Heart left ventricle (tissue), 16 donors: ENCODE data around the gene LCLAT1. TPM values are rescaled to one million over a fixed set of nuclear protein-coding genes. Genes with fewer than 3 reads are reported as not detected.

Source experiments
- ATAC-seq, 4 donors: fragments of 200-7000 bp; cut with Tn5 transposase; one replicate each; pipeline ENCODE4 v1.9.1; 2020 to 2022; ENCODE audit warnings: moderate library complexity in 4 of 4, mild to moderate bottlenecking in 3 of 4, moderate number of reproducible peaks in 1 of 4
- DNase-seq, 5 donors: peaks; one replicate each; pipeline ENCODE4 v3.0.0-alpha.2; 2020
- H3K27ac ChIP-seq, 12 donors: fragments of 200-600 bp; sonication (generic) in 4 of 12; one replicate each; pipeline versions ENCODE4 v1.5.0 to v1.8.0; 2016 to 2022; ENCODE audit warnings: mild to moderate bottlenecking in 2 of 12
- H3K27me3 ChIP-seq, 9 donors: fragments of 200-600 bp; sonication (generic) in 2 of 9; one replicate each; pipeline versions ENCODE4 v1.5.1 to v1.8.0; 2016 to 2022; ENCODE audit warnings: mild to moderate bottlenecking in 3 of 9
- H3K36me3 ChIP-seq, 9 donors: fragments of 200-600 bp; sonication (generic) in 2 of 9; one replicate each; pipeline versions ENCODE4 v1.5.0 to v1.8.0; 2018 to 2022; ENCODE audit warnings: mild to moderate bottlenecking in 2 of 9
- H3K4me1 ChIP-seq, 12 donors: fragments of 200-600 bp; sonication (generic) in 4 of 12; one replicate each; pipeline versions ENCODE4 v1.5.0 to v1.8.0; 2016 to 2022; ENCODE audit warnings: mild to moderate bottlenecking in 3 of 12
- H3K4me3 ChIP-seq, 12 donors: fragments of 200-600 bp; sonication (generic) in 4 of 12; one replicate each; pipeline versions ENCODE4 v1.5.0 to v1.8.0; 2017 to 2022; ENCODE audit warnings: mild to moderate bottlenecking in 9 of 12, moderate library complexity in 4 of 12
- H3K9me3 ChIP-seq, 12 donors: fragments of 200-600 bp; sonication (generic) in 4 of 12; one replicate each; pipeline versions ENCODE4 v1.5.0 to v1.8.0; 2016 to 2022; ENCODE audit warnings: mild to moderate bottlenecking in 1 of 12
- POLR2A ChIP-seq, 2 donors: fragments of 450-650 bp; IDR thresholded peaks; one replicate each; pipeline ENCODE4 v1.6.1; 2017; ENCODE audit warnings: antibody characterized with exemption in 2 of 2, mild to moderate bottlenecking in 2 of 2, moderate library complexity in 2 of 2
- WGBS, 4 donors: extraction: QIAGEN DNeasy Blood & Tissue Kit in 2 of 4; methylation state at CpG; one replicate each; pipeline versions ENCODE4 v1.1.5 to v1.1.7; 2013 to 2018; 5-methylcytosine and 5-hydroxymethylcytosine counted together
- intact Hi-C, 10 donors: fragments of 100-400 bp; cut with DNase I; formaldehyde crosslinking; loops; one replicate each; pipeline versions ENCODE4 v1.11.1 to v1.14.2; 2022
- polyA plus RNA-seq, 2 donors: library from polyadenylated mRNA; stranded (reverse); fragments of 200-250 nt; gene quantifications; one replicate each; pipeline ENCODE4 v1.2.3, GENCODE V29; 2013
- total RNA-seq, 9 donors: library from RNA; depleted of rRNA in 2 of 9; stranded (reverse); fragments of >200 nt in 2 of 9; fragmentation: NEBNext Ultra II Directional in 3 of 9; extraction: Animal tissue kit (Norgen Biotek cat#: 25700) in 3 of 9; gene quantifications; one replicate each; pipeline versions ENCODE4 v1.1.0 to v1.2.4, GENCODE V29; 2016 to 2023
- TF ChIP-seq, protein P1 (sequence below), 12 donors: fragments of 200-600 bp; sonication (generic) in 4 of 12; IDR thresholded peaks; one replicate each; pipeline versions ENCODE4 v1.5.0 to v1.8.0; 2018 to 2022; ENCODE audit warnings: antibody characterized with exemption in 12 of 12, mild to moderate bottlenecking in 5 of 12
- donor health status: ischemic (EF 13 %, LVEDD 7.1; RV severe dilation, severe dysfunction).
- donor health status: healthy with polysubstance abuse.
- donor health status: DM: no; HTN: yes; CAD: no.
- donor health status: DM: no; HTN: no; CAD: no.
- donor health status: ischemic (EF 25% LVEDD 6.9; RV normal size, moderate dysfunction).
- donor health status: ischemic (EF 25% LVEDD 5.7; RV mildly dilated, moderate dysfunction).
- donor health status: healthy.
- donor health status: DM: yes; HTN: yes; CAD: no.
- donor health status: ischemic (EF 35%, LVEDD 5.7; RV mildly dilated, moderate dysfunction).
- donor health status: nonischemic (EF 11% LVEDD 7.7; RV severe dilation, severe dysfunction).
- donor health status: DM: yes; HTN: yes; CAD: no.
- donor health status: PGD.
- donor health status: ischemic (EF 29% LVEDD 5.4; RV normal size, mild dysfunction).
- donor health status: nonischemic (EF 23%, LVEDD 6.1; RV moderate dilation, normal function).

LCLAT1 gene
- total and polyA plus RNA-seq, 11 donors = 9.8 to 70.2 (median 43.8) TPM

DNA sequence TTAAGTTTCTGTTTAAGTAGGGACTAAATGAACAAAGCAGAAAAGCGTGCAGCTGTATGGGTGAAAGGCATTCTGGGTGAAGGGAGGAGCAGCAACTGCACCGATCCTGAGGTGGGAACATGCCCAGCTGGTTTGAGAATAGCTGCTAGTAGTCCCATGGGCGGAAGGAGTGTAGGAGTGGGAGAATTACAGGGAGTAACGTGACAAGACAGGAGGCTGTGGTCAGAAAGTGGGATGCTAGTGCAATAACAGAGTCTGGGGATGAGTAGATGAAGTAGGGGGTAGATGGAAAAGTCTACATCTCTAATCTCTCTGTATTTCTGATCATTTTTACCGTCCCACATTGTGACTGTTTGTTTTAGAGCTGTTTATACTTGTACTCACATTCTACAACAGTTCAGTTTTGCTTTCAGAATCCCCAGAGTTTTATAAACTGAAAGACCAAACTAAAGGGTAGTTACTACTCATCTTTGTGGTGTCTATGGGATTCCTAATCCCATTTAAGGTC is 118.9 kb downstream of the LCLAT1 start:
- peaks cover 0 to 23% (median 8%) of the 10 kb centered on the region in 12 donors for H3K4me1 ChIP-seq
- TF ChIP-seq, protein P1, sequence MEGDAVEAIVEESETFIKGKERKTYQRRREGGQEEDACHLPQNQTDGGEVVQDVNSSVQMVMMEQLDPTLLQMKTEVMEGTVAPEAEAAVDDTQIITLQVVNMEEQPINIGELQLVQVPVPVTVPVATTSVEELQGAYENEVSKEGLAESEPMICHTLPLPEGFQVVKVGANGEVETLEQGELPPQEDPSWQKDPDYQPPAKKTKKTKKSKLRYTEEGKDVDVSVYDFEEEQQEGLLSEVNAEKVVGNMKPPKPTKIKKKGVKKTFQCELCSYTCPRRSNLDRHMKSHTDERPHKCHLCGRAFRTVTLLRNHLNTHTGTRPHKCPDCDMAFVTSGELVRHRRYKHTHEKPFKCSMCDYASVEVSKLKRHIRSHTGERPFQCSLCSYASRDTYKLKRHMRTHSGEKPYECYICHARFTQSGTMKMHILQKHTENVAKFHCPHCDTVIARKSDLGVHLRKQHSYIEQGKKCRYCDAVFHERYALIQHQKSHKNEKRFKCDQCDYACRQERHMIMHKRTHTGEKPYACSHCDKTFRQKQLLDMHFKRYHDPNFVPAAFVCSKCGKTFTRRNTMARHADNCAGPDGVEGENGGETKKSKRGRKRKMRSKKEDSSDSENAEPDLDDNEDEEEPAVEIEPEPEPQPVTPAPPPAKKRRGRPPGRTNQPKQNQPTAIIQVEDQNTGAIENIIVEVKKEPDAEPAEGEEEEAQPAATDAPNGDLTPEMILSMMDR (IDR thresholded peaks at IDR 0.05) = no peak
- peak overlapping the region in 2 of 12 donors; percentile 4 to 10 for H3K4me3 ChIP-seq
- no peaks in the 10 kb centered on the region for H3K27me3 ChIP-seq
- H3K27ac ChIP-seq = peak overlapping the region; percentile 6 to 79 (median 62)
- DNase-seq (peak; percentile 42 to 67 (median 58)), ATAC-seq (peak; percentile 50 to 87 (median 86))
- intact Hi-C loops = loop anchor here in 1 of 10 donors (10.0 kb wide), 1 partner anchor 331 kb away; the partner anchor contains the start of gene LBH
- WGBS, 4 donors = 62 to 71% (median 66%) methylated on average over 5 of the region's 5 CpGs
- H3K9me3 ChIP-seq = no peaks in the 10 kb centered on the region
- peaks cover 0 to 38% (median 12%) of the 10 kb centered on the region in 9 donors for H3K36me3 ChIP-seq

DNA sequence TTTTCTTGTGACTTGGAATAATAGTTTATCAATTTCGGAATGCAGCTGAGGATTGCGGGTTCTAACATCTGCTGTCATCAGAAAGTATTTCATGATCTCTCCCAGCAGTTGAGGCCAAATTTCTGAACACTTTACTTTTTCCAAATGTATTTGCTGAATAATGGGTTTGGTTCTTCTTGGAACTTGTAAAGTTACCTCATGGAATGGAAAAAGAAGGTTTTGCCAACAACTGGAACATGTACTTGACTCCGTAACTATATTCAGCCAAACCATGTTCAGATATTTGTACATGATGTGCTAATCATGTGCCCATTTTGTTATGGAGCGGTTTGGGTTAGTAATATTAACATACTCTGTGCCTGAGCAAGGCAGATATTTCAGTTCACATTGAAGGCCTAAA is 119.6 kb downstream of the LCLAT1 start:
- ATAC-seq (peak; percentile 80 to 88 (median 84)), DNase-seq (no peak)
- Histone ChIP-seq H3K27ac (peak overlapping the region in 10 of 12 donors; percentile 25 to 79 (median 64)), H3K27me3 (no peaks in the 10 kb centered on the region), H3K36me3 (peaks cover 0 to 38% (median 12%) of the 10 kb centered on the region in 9 donors), H3K4me3 (no peak overlapping the region), H3K4me1 (peaks cover 0 to 23% (median 8%) of the 10 kb centered on the region in 12 donors), H3K9me3 (no peaks in the 10 kb centered on the region)
- TF ChIP-seq, protein P1 (IDR thresholded peaks at IDR 0.05) = no peak
- no peak for TF ChIP-seq POLR2A (IDR thresholded peaks at IDR 0.05)
- intact Hi-C loops = loop anchor here in 1 of 10 donors (10.0 kb wide), 1 partner anchor 332 kb away; the partner anchor contains the start of gene LBH
- WGBS, 4 donors = 54 to 69% (median 61%) methylated on average over 4 of the region's 4 CpGs

DNA sequence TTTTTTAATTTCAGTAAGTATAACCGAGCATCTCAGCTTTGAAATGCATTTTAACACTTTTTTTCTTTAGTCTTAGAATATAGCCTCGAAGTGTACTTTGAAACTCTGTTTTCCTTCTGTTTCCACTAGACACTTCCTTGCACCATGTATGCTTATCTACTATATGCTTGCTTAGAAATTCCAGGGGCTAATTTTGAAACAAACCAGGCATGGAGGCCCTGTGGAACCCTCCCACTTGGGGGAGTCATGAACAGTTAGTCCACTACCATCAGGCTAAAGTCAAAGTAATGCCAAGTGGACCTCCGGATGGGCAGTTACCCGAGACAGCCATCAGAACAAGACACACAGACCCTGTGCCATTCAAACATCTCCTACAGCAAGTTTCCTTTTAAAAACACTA is 120.3 kb downstream of the LCLAT1 start:
- no peak for TF ChIP-seq POLR2A (IDR thresholded peaks at IDR 0.05)
- TF ChIP-seq, protein P1 (IDR thresholded peaks at IDR 0.05) = no peak
- H3K4me3 ChIP-seq = no peak overlapping the region
- no peaks in the 10 kb centered on the region for H3K27me3 ChIP-seq
- ATAC-seq (peak in 3 of 4 donors; percentile 26 to 51 (median 27)), DNase-seq (no peak)
- WGBS, 4 donors = 69 to 84% (median 76%) methylated on average over 4 of the region's 4 CpGs
- peaks cover 0 to 23% (median 8%) of the 10 kb centered on the region in 12 donors for H3K4me1 ChIP-seq
- intact Hi-C loops = loop anchor here in 1 of 10 donors (10.0 kb wide), 1 partner anchor 333 kb away; the partner anchor contains the start of gene LBH
- H3K36me3 ChIP-seq = peaks cover 0 to 35% (median 12%) of the 10 kb centered on the region in 9 donors
- no peaks in the 10 kb centered on the region for H3K9me3 ChIP-seq
- peak overlapping the region in 8 of 12 donors; percentile 14 to 79 (median 62) for H3K27ac ChIP-seq

DNA sequence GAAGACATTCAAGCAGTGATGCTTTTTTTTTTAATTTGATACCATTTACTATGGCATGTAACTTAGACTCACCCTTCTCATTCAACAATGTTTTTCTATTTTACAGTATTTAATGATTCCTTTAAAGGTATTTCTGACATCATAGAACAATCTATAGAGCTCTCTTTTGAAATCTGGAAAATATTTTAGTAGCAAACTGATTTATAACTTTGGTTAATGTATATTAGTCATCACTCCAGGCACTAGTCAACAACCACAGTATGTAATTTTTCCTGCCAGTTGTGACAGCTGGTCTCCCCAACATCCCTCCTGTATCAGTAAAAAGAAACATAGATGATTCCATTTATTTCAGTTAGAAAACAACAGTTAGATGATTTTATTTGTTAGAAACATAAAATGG is 122.9 kb downstream of the LCLAT1 start:
- no peak overlapping the region for H3K4me3 ChIP-seq
- H3K27me3 ChIP-seq = no peaks in the 10 kb centered on the region
- H3K4me1 ChIP-seq = peaks cover 0 to 24% (median 8%) of the 10 kb centered on the region in 12 donors
- H3K27ac ChIP-seq = no peak overlapping the region
- intact Hi-C loops = loop anchor here in 1 of 10 donors (10.0 kb wide), 1 partner anchor 335 kb away; the partner anchor contains the start of gene LBH
- H3K36me3 ChIP-seq = peaks cover 0 to 18% (median 4%) of the 10 kb centered on the region in 9 donors
- no peak for ATAC-seq
- no peak for TF ChIP-seq POLR2A (IDR thresholded peaks at IDR 0.05)
- TF ChIP-seq, protein P1 (IDR thresholded peaks at IDR 0.05) = no peak
- DNase-seq = no peak
- no peaks in the 10 kb centered on the region for H3K9me3 ChIP-seq
